ENCODE results near the gene FCGR2B.

Gene FCGR2B

DNA sequence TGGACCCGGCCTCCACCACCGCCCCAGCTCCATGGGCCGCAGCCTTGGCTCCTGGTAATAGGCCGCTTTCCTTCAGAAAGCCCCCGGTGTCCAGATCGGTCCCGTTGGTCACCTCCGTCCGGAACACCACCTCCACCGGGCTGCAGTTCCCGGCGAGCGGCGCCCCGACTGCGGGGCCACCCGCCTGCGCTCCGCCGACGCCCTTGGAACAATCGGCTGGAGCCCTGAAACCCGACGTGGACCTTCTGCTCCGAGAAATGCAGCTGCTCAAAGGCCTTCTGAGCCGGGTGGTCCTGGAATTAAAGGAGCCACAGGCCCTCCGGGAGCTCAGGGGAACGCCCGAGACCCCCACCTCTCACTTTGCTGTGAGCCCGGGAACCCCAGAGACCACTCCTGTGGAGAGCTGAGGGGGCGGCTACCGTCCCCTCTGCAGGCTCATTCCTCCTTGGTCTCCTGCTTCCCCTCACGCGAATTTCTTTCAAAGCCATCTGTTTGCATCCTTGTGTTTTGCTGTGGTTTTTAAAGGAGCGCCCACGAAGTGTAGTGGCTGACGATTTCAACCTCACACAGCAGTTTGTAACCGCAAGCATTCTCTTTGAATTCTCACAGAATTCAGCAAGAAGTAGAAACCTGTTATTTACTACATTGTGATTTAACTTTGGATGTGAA lies 64.4 kb downstream of the FCGR2B start:
- Histone ChIP-seq H3K4me1 (ENCODE audit: control insufficient read depth, low read depth, low read length) (peaks cover 6% of the 10 kb centered on the region), H3K9ac (ENCODE audit: low read length) (peak overlapping the region; percentile 83), H3K9me3 (ENCODE audit: control insufficient read depth, low read depth, low read length) (no peaks in the 10 kb centered on the region), H3K27me3 (ENCODE audit: control insufficient read depth, insufficient read depth, low read length) (peaks cover 42% of the 10 kb centered on the region), H3K27ac (ENCODE audit: low read length) (no peak overlapping the region), H3K4me3 (ENCODE audit: low read length) (peak overlapping the region; percentile 84), H3K36me3 (ENCODE audit: control insufficient read depth, low read depth, low read length) (no peaks in the 10 kb centered on the region)

All from iPS-18a (cell line).